Mesenchymal stem cell (in vitro differentiated cells and primary cell): ENCODE results near the gene E2F2.
A peak's percentile ranks its signal among the peaks of the same experiment; 100 is the strongest.

Source experiments
- DNase-seq: peaks from one replicate; pipeline ENCODE4 v3.0.0-alpha.2; 2013
- H2AFZ ChIP-seq: one replicate; pipeline ENCODE4 v1.6.1; 2013; ENCODE audit warnings: low read depth, mild to moderate bottlenecking, control low read depth, inconsistent platforms, low read length, moderate library complexity
- H2AK5ac ChIP-seq: 2 replicates; pipeline ENCODE4 v1.6.1; 2013; ENCODE audit warnings: low read length, moderate library complexity, mild to moderate bottlenecking, inconsistent platforms; ENCODE audit not compliant: severe bottlenecking
- H2BK120ac ChIP-seq: one replicate; pipeline ENCODE4 v1.6.1; 2013; ENCODE audit warnings: low read depth, mild to moderate bottlenecking, inconsistent platforms, low read length, moderate library complexity
- H2BK12ac ChIP-seq, 2 experiments: one replicate each; pipeline ENCODE4 v1.6.1; 2013; ENCODE audit warnings: inconsistent platforms in 2 of 2, low read length in 2 of 2, mild to moderate bottlenecking in 2 of 2, moderate library complexity in 2 of 2, control low read depth in 1 of 2
- H2BK15ac ChIP-seq: one replicate; pipeline ENCODE4 v1.6.1; 2013; ENCODE audit warnings: mild to moderate bottlenecking, low read depth, inconsistent platforms; ENCODE audit not compliant: poor library complexity, severe bottlenecking
- H2BK5ac ChIP-seq: 2 replicates; pipeline ENCODE4 v1.6.1; 2013; ENCODE audit warnings: low read depth, mild to moderate bottlenecking, low read length, control low read depth, inconsistent platforms; ENCODE audit not compliant: poor library complexity, severe bottlenecking
- H3K14ac ChIP-seq, 2 experiments: one replicate each; pipeline ENCODE4 v1.6.1; 2013; ENCODE audit warnings: inconsistent platforms in 2 of 2, low read length in 2 of 2, control low read depth in 1 of 2, mild to moderate bottlenecking in 1 of 2, moderate library complexity in 1 of 2
- H3K18ac ChIP-seq, 2 experiments: one replicate each; pipeline ENCODE4 v1.6.1; 2013; ENCODE audit warnings: inconsistent platforms in 2 of 2, low read length in 2 of 2, control low read depth in 1 of 2, low read depth in 1 of 2, mild to moderate bottlenecking in 1 of 2
- H3K23ac ChIP-seq, 2 experiments: one replicate each; pipeline ENCODE4 v1.6.1; 2013; ENCODE audit warnings: inconsistent platforms in 2 of 2, low read length in 2 of 2, mild to moderate bottlenecking in 2 of 2, moderate library complexity in 2 of 2, control low read depth in 1 of 2
- H3K27ac ChIP-seq: 2 replicates; pipeline ENCODE4 v1.5.1; 2013; ENCODE audit warnings: mild to moderate bottlenecking, moderate library complexity, low read length, control low read depth, inconsistent platforms; ENCODE audit not compliant: poor library complexity, severe bottlenecking
- H3K27me3 ChIP-seq, 2 experiments: 2 replicates each; pipeline versions ENCODE4 v1.6.1 to v1.7.0; 2013; ENCODE audit warnings: low read length in 2 of 2, mild to moderate bottlenecking in 2 of 2, moderate library complexity in 2 of 2, control low read depth in 1 of 2, inconsistent platforms in 1 of 2; ENCODE audit not compliant: control insufficient read depth in 1 of 2, insufficient read depth in 1 of 2
- H3K36me3 ChIP-seq, 2 experiments: 2 replicates each; pipeline versions ENCODE4 v1.6.1 to v1.7.0; 2013; ENCODE audit warnings: low read length in 2 of 2, control low read depth in 1 of 2, inconsistent platforms in 1 of 2, low read depth in 1 of 2, mild to moderate bottlenecking in 1 of 2; ENCODE audit not compliant: insufficient read depth in 2 of 2, control insufficient read depth in 1 of 2
- H3K4ac ChIP-seq, 2 experiments: one replicate each; pipeline ENCODE4 v1.6.1; 2013; ENCODE audit warnings: inconsistent platforms in 2 of 2, low read length in 2 of 2, mild to moderate bottlenecking in 2 of 2, moderate library complexity in 2 of 2, control low read depth in 1 of 2, low read depth in 1 of 2
- H3K4me1 ChIP-seq: 2 replicates; pipeline ENCODE4 v1.6.1; 2013; ENCODE audit warnings: low read depth, low read length, control low read depth; ENCODE audit not compliant: control insufficient read depth, insufficient read depth
- H3K4me2 ChIP-seq: 2 replicates; pipeline ENCODE4 v1.6.1; 2013; ENCODE audit warnings: low read length, mild to moderate bottlenecking, inconsistent platforms; ENCODE audit not compliant: poor library complexity, severe bottlenecking
- H3K4me3 ChIP-seq, 2 experiments: 2 replicates each; pipeline versions ENCODE4 v1.5.1 to v1.7.0; 2013; ENCODE audit warnings: low read length in 2 of 2, mild to moderate bottlenecking in 2 of 2, control low read depth in 1 of 2, low read depth in 1 of 2; ENCODE audit not compliant: insufficient read depth in 1 of 2
- H3K79me1 ChIP-seq: replicated peaks from 2 replicates; pipeline ENCODE4 v1.6.1; 2013; ENCODE audit warnings: mild to moderate bottlenecking, control low read depth, low read length, inconsistent platforms; ENCODE audit not compliant: poor library complexity, severe bottlenecking
- H3K9ac ChIP-seq: 2 replicates; pipeline ENCODE4 v1.7.0; 2013; ENCODE audit warnings: mild to moderate bottlenecking, low read length, moderate library complexity
- H3K9me3 ChIP-seq: 2 replicates; pipeline ENCODE4 v1.7.0; 2013; ENCODE audit warnings: mild to moderate bottlenecking, low read length; ENCODE audit not compliant: control insufficient read depth
- H4K8ac ChIP-seq: one replicate; pipeline ENCODE4 v1.6.1; 2013; ENCODE audit warnings: inconsistent platforms, mild to moderate bottlenecking, low read length, moderate library complexity
- H4K91ac ChIP-seq: one replicate; pipeline ENCODE4 v1.6.1; 2013; ENCODE audit warnings: mild to moderate bottlenecking, low read length, inconsistent platforms
- WGBS: methylation state at CpG from one replicate; pipeline ENCODE4 v1.1.7; 2013; ENCODE audit warnings: mixed read lengths; 5-methylcytosine and 5-hydroxymethylcytosine counted together

Gene E2F2

GRCh38 chr1:23469372-23469982 lies 61.6 kb downstream of the E2F2 start:
- H3K18ac ChIP-seq, result no peak overlapping the region

GRCh38 chr1:23466423-23466989 lies 64.5 kb downstream of the E2F2 start:
- H3K4me2 ChIP-seq, result no peak overlapping the region
- H3K18ac ChIP-seq, result no peak overlapping the region
- no peak overlapping the region for H3K4ac ChIP-seq
- H3K4me1 ChIP-seq, result peaks cover 7% of the 10 kb centered on the region
- H3K9ac ChIP-seq, result no peak overlapping the region
- no peak overlapping the region for H3K4me3 ChIP-seq
- no peak overlapping the region for H2BK5ac ChIP-seq
- no peak overlapping the region for H2BK15ac ChIP-seq
- no peak for DNase-seq
- no peak overlapping the region for H4K8ac ChIP-seq
- no peaks in the 10 kb centered on the region for H3K27me3 ChIP-seq
- H3K9me3 ChIP-seq, result no peaks in the 10 kb centered on the region
- 100% methylated on average over 3 of the region's 3 CpGs for WGBS
- peak overlapping the region in 1 of 2 experiments; percentile 37 for H3K23ac ChIP-seq
- peaks cover 24% of the 10 kb centered on the region for H3K79me1 ChIP-seq
- H2BK12ac ChIP-seq, result peak overlapping the region in 1 of 2 experiments; percentile 29
- no peak overlapping the region for H3K27ac ChIP-seq
- H2BK120ac ChIP-seq, result no peak overlapping the region
- H2AK5ac ChIP-seq, result no peak overlapping the region
- H4K91ac ChIP-seq, result no peak overlapping the region
- H3K14ac ChIP-seq, result no peak overlapping the region
- H3K36me3 ChIP-seq, result peaks cover 2 to 5% of the 10 kb centered on the region in 2 experiments
- H2AFZ ChIP-seq, result no peak overlapping the region

More at GRCh38 chr1:23469372-23469982, 61.6 kb downstream of the E2F2 start:
- Histone ChIP-seq H2BK120ac (no peak overlapping the region), H3K4me1 (peaks cover 13% of the 10 kb centered on the region), H4K91ac (no peak overlapping the region), H3K27ac (no peak overlapping the region), H3K27me3 (no peaks in the 10 kb centered on the region), H3K14ac (no peak overlapping the region), H2AK5ac (no peak overlapping the region), H2BK12ac (no peak overlapping the region), H3K4me2 (no peak overlapping the region), H4K8ac (no peak overlapping the region), H3K36me3 (peaks cover 2 to 5% of the 10 kb centered on the region in 2 experiments), H2AFZ (no peak overlapping the region), H3K9me3 (no peaks in the 10 kb centered on the region), H2BK15ac (no peak overlapping the region), H3K4me3 (no peak overlapping the region), H2BK5ac (no peak overlapping the region), H3K4ac (no peak overlapping the region), H3K79me1 (peaks cover 29% of the 10 kb centered on the region), H3K23ac (no peak overlapping the region), H3K9ac (no peak overlapping the region)
- WGBS, result 79% methylated on average over 5 of the region's 5 CpGs
- no peak for DNase-seq

GRCh38 chr1:23463286-23463685 lies 67.7 kb downstream of the E2F2 start:
- Histone ChIP-seq H3K79me1 (peaks cover 14% of the 10 kb centered on the region), H2BK5ac (no peak overlapping the region), H2BK12ac (no peak overlapping the region), H3K23ac (no peak overlapping the region), H2AFZ (no peak overlapping the region), H3K18ac (no peak overlapping the region), H2AK5ac (no peak overlapping the region), H3K4me2 (no peak overlapping the region), H3K36me3 (peaks cover 0 to 18% of the 10 kb centered on the region in 2 experiments), H3K27me3 (no peaks in the 10 kb centered on the region), H3K4me3 (no peak overlapping the region), H4K8ac (no peak overlapping the region), H3K14ac (no peak overlapping the region), H3K4me1 (no peaks in the 10 kb centered on the region), H3K9ac (peak overlapping the region; percentile 41), H2BK15ac (no peak overlapping the region), H2BK120ac (no peak overlapping the region), H3K27ac (no peak overlapping the region), H4K91ac (no peak overlapping the region), H3K9me3 (no peaks in the 10 kb centered on the region), H3K4ac (no peak overlapping the region)
- no peak for DNase-seq
- 95% methylated on average over 2 of the region's 3 CpGs for WGBS

GRCh38 chr1:23462766-23463165 lies 68.3 kb downstream of the E2F2 start:
- Histone ChIP-seq H4K8ac (no peak overlapping the region), H3K23ac (no peak overlapping the region), H2AK5ac (no peak overlapping the region), H3K79me1 (peaks cover 14% of the 10 kb centered on the region), H2AFZ (no peak overlapping the region), H3K18ac (no peak overlapping the region), H3K27ac (no peak overlapping the region), H3K36me3 (peaks cover 0 to 22% of the 10 kb centered on the region in 2 experiments), H3K9ac (peak overlapping the region; percentile 41), H2BK12ac (no peak overlapping the region), H2BK15ac (no peak overlapping the region), H3K27me3 (no peaks in the 10 kb centered on the region), H3K4me1 (no peaks in the 10 kb centered on the region), H3K4me2 (no peak overlapping the region), H3K14ac (no peak overlapping the region), H2BK5ac (no peak overlapping the region), H3K4ac (peak overlapping the region in 1 of 2 experiments; percentile 39), H3K4me3 (no peak overlapping the region), H3K9me3 (no peaks in the 10 kb centered on the region), H2BK120ac (no peak overlapping the region), H4K91ac (no peak overlapping the region)
- DNase-seq, result no peak
- WGBS, result 100% methylated on average over 1 of the region's 2 CpGs
